Measurements from ENCODE around the gene AGTR1. TPM values are rescaled to one million over a fixed set of nuclear protein-coding genes. Genes with fewer than 3 reads are reported as not detected.

Gene AGTR1
- total and polyA plus RNA-seq, 4 donors: 30.0 to 52.2 (median 41.9) TPM

DNA sequence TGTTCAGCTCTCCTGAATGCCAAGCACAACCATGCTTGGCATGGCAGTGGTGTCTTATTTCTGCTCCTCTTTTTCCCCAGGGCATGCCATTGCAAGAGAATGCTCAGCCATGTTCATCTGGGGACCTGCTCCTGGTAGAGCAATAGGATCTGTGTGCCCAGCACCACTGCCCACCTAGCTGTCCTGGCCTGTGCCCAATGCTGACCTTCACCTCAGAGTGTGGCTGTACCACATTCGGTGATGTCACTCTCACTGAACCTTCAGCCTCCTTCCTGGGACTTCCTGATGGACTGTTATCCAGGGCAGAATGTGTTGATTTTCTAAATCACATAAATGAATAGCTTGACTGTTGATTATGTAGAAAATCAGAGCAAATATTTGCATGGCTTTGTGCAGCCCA is 42.0 kb downstream of the AGTR1 start:
- Histone ChIP-seq H3K36me3 (ENCODE audit: control insufficient read depth in 4 of 4, insufficient read depth in 3 of 4, low read depth in 1 of 4, low read length in 3 of 4) (peaks cover 0 to 7% (median 1%) of the 10 kb centered on the region in 4 donors), H3K27me3 (ENCODE audit: control insufficient read depth in 4 of 4, insufficient read depth in 4 of 4, low read length in 3 of 4) (no peaks in the 10 kb centered on the region), H3K4me3 (ENCODE audit: low read depth in 1 of 3, low read length in 3 of 3) (no peak overlapping the region), H3K27ac (ENCODE audit: low read depth in 1 of 2, low read length in 2 of 2) (peak overlapping the region; percentile 57 to 65), H3K9ac (ENCODE audit: low read depth in 1 of 2, low read length in 2 of 2) (no peak overlapping the region), H3K9me3 (ENCODE audit: control insufficient read depth in 4 of 4, low read length in 3 of 4) (no peaks in the 10 kb centered on the region), H3K4me1 (ENCODE audit: control insufficient read depth in 4 of 4, insufficient read depth in 4 of 4, low read length in 3 of 4) (peaks cover 8 to 33% (median 12%) of the 10 kb centered on the region in 4 donors)
- DNase-seq (ENCODE audit: low spot score): no peak
- 31% methylated on average over 1 of the region's 1 CpG for WGBS
- TF ChIP-seq REST (IDR thresholded peaks at IDR 0.05) (no peak), RXRA (IDR thresholded peaks at IDR 0.05) (peak in 1 of 2 donors; percentile 53), HNF4A (conservative IDR thresholded peaks at IDR 0.05) (peak in 1 of 2 donors; percentile 29), HNF4G (IDR thresholded peaks at IDR 0.05) (no peak), SP1 (IDR thresholded peaks at IDR 0.05) (no peak), FOXA1 (IDR thresholded peaks at IDR 0.05) (no peak), JUND (IDR thresholded peaks at IDR 0.05) (peak in 1 of 2 donors; percentile 36)

GRCh38 chr3:148740291-148740690 is 42.6 kb downstream of the AGTR1 start:
- H3K27ac ChIP-seq (ENCODE audit: low read depth in 1 of 2, low read length in 2 of 2): peak overlapping the region; percentile 57 to 65

DNA sequence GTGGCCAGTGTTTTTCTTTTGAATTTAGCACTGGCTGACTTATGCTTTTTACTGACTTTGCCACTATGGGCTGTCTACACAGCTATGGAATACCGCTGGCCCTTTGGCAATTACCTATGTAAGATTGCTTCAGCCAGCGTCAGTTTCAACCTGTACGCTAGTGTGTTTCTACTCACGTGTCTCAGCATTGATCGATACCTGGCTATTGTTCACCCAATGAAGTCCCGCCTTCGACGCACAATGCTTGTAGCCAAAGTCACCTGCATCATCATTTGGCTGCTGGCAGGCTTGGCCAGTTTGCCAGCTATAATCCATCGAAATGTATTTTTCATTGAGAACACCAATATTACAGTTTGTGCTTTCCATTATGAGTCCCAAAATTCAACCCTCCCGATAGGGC is 43.5 kb downstream of the AGTR1 start:
- no peak for TF ChIP-seq YY1 (IDR thresholded peaks at IDR 0.05)
- TF ChIP-seq, protein P1, sequence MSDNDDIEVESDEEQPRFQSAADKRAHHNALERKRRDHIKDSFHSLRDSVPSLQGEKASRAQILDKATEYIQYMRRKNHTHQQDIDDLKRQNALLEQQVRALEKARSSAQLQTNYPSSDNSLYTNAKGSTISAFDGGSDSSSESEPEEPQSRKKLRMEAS (IDR thresholded peaks at IDR 0.05): no peak
- TF ChIP-seq REST (IDR thresholded peaks at IDR 0.05): no peak
- no peak for TF ChIP-seq RAD21 (IDR thresholded peaks at IDR 0.05)
- TF ChIP-seq CTCF (IDR thresholded peaks at IDR 0.05; ENCODE audit: low read depth, low read length, missing input control): no peak
- no peak for TF ChIP-seq GABPA (IDR thresholded peaks at IDR 0.05 in 1 of 2, conservative IDR thresholded peaks at IDR 0.05 in 1 of 2)
- TF ChIP-seq HNF4A (conservative IDR thresholded peaks at IDR 0.05): no peak
- no peak for TF ChIP-seq HNF4G (IDR thresholded peaks at IDR 0.05)
- no peak for TF ChIP-seq FOXA2 (IDR thresholded peaks at IDR 0.05)
- no peak for TF ChIP-seq RXRA (IDR thresholded peaks at IDR 0.05)
- no peak for TF ChIP-seq NR2F2 (IDR thresholded peaks at IDR 0.05)
- no peak for TF ChIP-seq ZBTB33 (IDR thresholded peaks at IDR 0.05)
- Histone ChIP-seq H3K27me3 (ENCODE audit: control insufficient read depth in 4 of 4, insufficient read depth in 4 of 4, low read length in 3 of 4) (no peaks in the 10 kb centered on the region), H3K9me3 (ENCODE audit: control insufficient read depth in 4 of 4, low read length in 3 of 4) (no peaks in the 10 kb centered on the region), H3K9ac (ENCODE audit: low read depth in 1 of 2, low read length in 2 of 2) (no peak overlapping the region), H3K27ac (ENCODE audit: low read depth in 1 of 2, low read length in 2 of 2) (no peak overlapping the region), H3K36me3 (ENCODE audit: control insufficient read depth in 4 of 4, insufficient read depth in 3 of 4, low read depth in 1 of 4, low read length in 3 of 4) (peaks cover 0 to 7% (median 1%) of the 10 kb centered on the region in 4 donors), H3K4me3 (ENCODE audit: low read depth in 1 of 3, low read length in 3 of 3) (no peak overlapping the region), H3K4me1 (ENCODE audit: control insufficient read depth in 4 of 4, insufficient read depth in 4 of 4, low read length in 3 of 4) (peaks cover 7 to 24% (median 8%) of the 10 kb centered on the region in 4 donors)
- 93% methylated on average over 10 of the region's 10 CpGs for WGBS
- DNase-seq (ENCODE audit: low spot score): no peak

More at GRCh38 chr3:148740291-148740690, 42.6 kb downstream of the AGTR1 start:
- DNase-seq (ENCODE audit: low spot score): no peak
- H3K27me3 ChIP-seq (ENCODE audit: control insufficient read depth in 4 of 4, insufficient read depth in 4 of 4, low read length in 3 of 4): no peaks in the 10 kb centered on the region
- H3K4me1 ChIP-seq (ENCODE audit: control insufficient read depth in 4 of 4, insufficient read depth in 4 of 4, low read length in 3 of 4): peaks cover 7 to 27% (median 9%) of the 10 kb centered on the region in 4 donors
- 90% methylated on average over 2 of the region's 2 CpGs for WGBS
- no peak overlapping the region for H3K4me3 ChIP-seq (ENCODE audit: low read depth in 1 of 3, low read length in 3 of 3)
- peaks cover 0 to 7% (median 1%) of the 10 kb centered on the region in 4 donors for H3K36me3 ChIP-seq (ENCODE audit: control insufficient read depth in 4 of 4, insufficient read depth in 3 of 4, low read depth in 1 of 4, low read length in 3 of 4)
- no peak for TF ChIP-seq TAF1 (conservative IDR thresholded peaks at IDR 0.05)
- no peak for TF ChIP-seq HNF4G (IDR thresholded peaks at IDR 0.05)
- H3K9me3 ChIP-seq (ENCODE audit: control insufficient read depth in 4 of 4, low read length in 3 of 4): no peaks in the 10 kb centered on the region
- H3K9ac ChIP-seq (ENCODE audit: low read depth in 1 of 2, low read length in 2 of 2): no peak overlapping the region
